Esophagus squamous epithelium (tissue), 5 donors: ENCODE data around the gene PTPRN2. TPM values are rescaled to one million over a fixed set of nuclear protein-coding genes. Genes with fewer than 3 reads are reported as not detected.

Experiments
- DNase-seq: peaks from one replicate; lab custom pipeline; 2025; lab: John Stamatoyannopoulos, UW
- H3K27ac ChIP-seq, 4 donors: fragments of 200-600 bp; sonication (generic); one replicate each; pipeline ENCODE4 v1.5.1; 2016 to 2019; ENCODE audit warnings: mild to moderate bottlenecking in 1 of 4
- H3K27me3 ChIP-seq, 4 donors: fragments of 200-600 bp; sonication (generic); 1 replicate in 3 of 4; 2 replicates in 1 of 4; pipeline versions ENCODE4 v1.5.1 to v1.6.0; 2017 to 2021; ENCODE audit warnings: antibody characterized with exemption in 1 of 4
- H3K36me3 ChIP-seq, 3 donors: fragments of 200-600 bp; sonication (generic); one replicate each; pipeline ENCODE4 v1.5.1; 2016 to 2019
- H3K4me1 ChIP-seq, 3 donors: fragments of 200-600 bp; sonication (generic); one replicate each; pipeline ENCODE4 v1.5.1; 2017 to 2019
- H3K4me3 ChIP-seq, 4 donors: fragments of 200-600 bp; sonication (generic); 1 replicate in 3 of 4; 2 replicates in 1 of 4; pipeline ENCODE4 v1.5.1; 2016 to 2019; ENCODE audit warnings: mild to moderate bottlenecking in 2 of 4, moderate library complexity in 1 of 4
- H3K9me3 ChIP-seq, 3 donors: fragments of 200-600 bp; sonication (generic); one replicate each; pipeline ENCODE4 v1.5.1; 2016 to 2019
- CTCF ChIP-seq, 6 experiments: fragments of 450-650 bp in 4 of 6; fragments of 200-600 bp in 2 of 6; sonication (generic) in 2 of 6; IDR thresholded peaks; one replicate each; pipeline ENCODE4 v1.5.1; 2016 to 2019; ENCODE audit warnings: antibody characterized with exemption in 6 of 6, mild to moderate bottlenecking in 4 of 6, moderate library complexity in 4 of 6
- POLR2A ChIP-seq, 4 donors: fragments of 450-650 bp; IDR thresholded peaks; one replicate each; pipeline ENCODE4 v1.6.1; 2017; ENCODE audit warnings: antibody characterized with exemption in 4 of 4, mild to moderate bottlenecking in 4 of 4, moderate library complexity in 3 of 4
- WGBS, 2 donors: methylation state at CpG; one replicate each; pipeline ENCODE4 v1.1.5; 2018; 5-methylcytosine and 5-hydroxymethylcytosine counted together
- intact Hi-C: fragments of 100-400 bp; cut with DNase I; formaldehyde crosslinking; loops from one replicate; pipeline ENCODE4 v1.15.0; 2022
- total RNA-seq, 4 donors: library from RNA; depleted of rRNA; stranded (reverse); fragments of >200 nt; gene quantifications; one replicate each; pipeline ENCODE4 v1.1.0, GENCODE V29; 2016
- donor health status: DM: yes; HTN: yes; CAD: no.

PTPRN2 gene
- total RNA-seq, 4 donors from 2014 or later: 0.38 to 2.7 (median 1.0) TPM

GRCh38 chr7:157551325-157552070 lies 1036.1 kb downstream of the PTPRN2 start:
- H3K4me1 ChIP-seq: no peaks in the 10 kb centered on the region
- WGBS, 2 donors: 78 to 81% methylated on average over 6 of the region's 13 CpGs
- no peaks in the 10 kb centered on the region for H3K27me3 ChIP-seq
- no peak for DNase-seq
- no peak overlapping the region for H3K4me3 ChIP-seq
- H3K27ac ChIP-seq: no peak overlapping the region
- TF ChIP-seq POLR2A (IDR thresholded peaks at IDR 0.05) (no peak), CTCF (IDR thresholded peaks at IDR 0.05) (no peak)
- intact Hi-C loops: no loop called here
- no peaks in the 10 kb centered on the region for H3K9me3 ChIP-seq
- no peaks in the 10 kb centered on the region for H3K36me3 ChIP-seq

GRCh38 chr7:157550300-157551275 lies 1037.0 kb downstream of the PTPRN2 start:
- Histone ChIP-seq H3K4me3 (no peak overlapping the region), H3K9me3 (no peaks in the 10 kb centered on the region), H3K27me3 (no peaks in the 10 kb centered on the region), H3K27ac (no peak overlapping the region), H3K4me1 (no peaks in the 10 kb centered on the region), H3K36me3 (no peaks in the 10 kb centered on the region)
- DNase-seq: no peak
- TF ChIP-seq CTCF (IDR thresholded peaks at IDR 0.05): no peak
- TF ChIP-seq POLR2A (IDR thresholded peaks at IDR 0.05): no peak
- intact Hi-C loops: no loop called here
- 87 to 88% methylated on average over 19 of the region's 31 CpGs for WGBS, 2 donors

GRCh38 chr7:157549612-157550299 lies 1037.9 kb downstream of the PTPRN2 start:
- TF ChIP-seq POLR2A (IDR thresholded peaks at IDR 0.05): no peak
- Histone ChIP-seq H3K36me3 (no peaks in the 10 kb centered on the region), H3K9me3 (no peaks in the 10 kb centered on the region), H3K4me1 (no peaks in the 10 kb centered on the region), H3K4me3 (no peak overlapping the region), H3K27ac (no peak overlapping the region), H3K27me3 (no peaks in the 10 kb centered on the region)
- 80 to 94% methylated on average over 10 to 14 of the region's 22 CpGs for WGBS, 2 donors
- intact Hi-C loops: no loop called here
- DNase-seq: no peak

- no peak for DNase-seq
- no peaks in the 10 kb centered on the region for H3K36me3 ChIP-seq
Measured at GRCh38 chr7:157548691-157549303, 1038.8 kb downstream of the PTPRN2 start.

More at GRCh38 chr7:157548691-157549303, 1038.8 kb downstream of the PTPRN2 start:
- H3K27ac ChIP-seq: no peak overlapping the region
- no peak for TF ChIP-seq CTCF (IDR thresholded peaks at IDR 0.05)
- no peak for TF ChIP-seq POLR2A (IDR thresholded peaks at IDR 0.05)
- no peaks in the 10 kb centered on the region for H3K9me3 ChIP-seq
- WGBS, 2 donors: 87 to 94% methylated on average over 11 to 14 of the region's 24 CpGs
- H3K27me3 ChIP-seq: no peaks in the 10 kb centered on the region
- no peak overlapping the region for H3K4me3 ChIP-seq
- intact Hi-C loops: no loop called here
- H3K4me1 ChIP-seq: no peaks in the 10 kb centered on the region
